ENCODE measurements around the gene SORT1.

GRCh38 chr1:109351457-109351856 is 46.3 kb downstream of the SORT1 start:
- TF ChIP-seq POLR2A (IDR thresholded peaks at IDR 0.05): no peak
- TF ChIP-seq, protein P1, sequence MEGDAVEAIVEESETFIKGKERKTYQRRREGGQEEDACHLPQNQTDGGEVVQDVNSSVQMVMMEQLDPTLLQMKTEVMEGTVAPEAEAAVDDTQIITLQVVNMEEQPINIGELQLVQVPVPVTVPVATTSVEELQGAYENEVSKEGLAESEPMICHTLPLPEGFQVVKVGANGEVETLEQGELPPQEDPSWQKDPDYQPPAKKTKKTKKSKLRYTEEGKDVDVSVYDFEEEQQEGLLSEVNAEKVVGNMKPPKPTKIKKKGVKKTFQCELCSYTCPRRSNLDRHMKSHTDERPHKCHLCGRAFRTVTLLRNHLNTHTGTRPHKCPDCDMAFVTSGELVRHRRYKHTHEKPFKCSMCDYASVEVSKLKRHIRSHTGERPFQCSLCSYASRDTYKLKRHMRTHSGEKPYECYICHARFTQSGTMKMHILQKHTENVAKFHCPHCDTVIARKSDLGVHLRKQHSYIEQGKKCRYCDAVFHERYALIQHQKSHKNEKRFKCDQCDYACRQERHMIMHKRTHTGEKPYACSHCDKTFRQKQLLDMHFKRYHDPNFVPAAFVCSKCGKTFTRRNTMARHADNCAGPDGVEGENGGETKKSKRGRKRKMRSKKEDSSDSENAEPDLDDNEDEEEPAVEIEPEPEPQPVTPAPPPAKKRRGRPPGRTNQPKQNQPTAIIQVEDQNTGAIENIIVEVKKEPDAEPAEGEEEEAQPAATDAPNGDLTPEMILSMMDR (IDR thresholded peaks at IDR 0.05): peak in 1 of 6 experiments; percentile 15

Measured in Peyer's patch (tissue), 4 donors.